GM21717 (cell line): ENCODE data around the gene LINGO1.

ENCODE experiments used
- ATAC-seq: cut with Tn5 transposase; IDR thresholded peaks from one replicate; pipeline ENCODE4 v1.9.1; 2021; ENCODE audit warnings: mild to moderate bottlenecking, moderate library complexity; ENCODE audit not compliant: unreplicated experiment

Gene LINGO1

GRCh38 chr15:77633134-77633912 is 611 bp upstream of the LINGO1 start:
- peak; percentile 83 for ATAC-seq

- no peak for ATAC-seq
Measured at GRCh38 chr15:77631745-77632533, 773 bp downstream of the LINGO1 start.

GRCh38 chr15:77630956-77631744 is 1.6 kb downstream of the LINGO1 start:
- no peak for ATAC-seq

- no peak for ATAC-seq
Measured at GRCh38 chr15:77630056-77630455, 2.7 kb downstream of the LINGO1 start.

- ATAC-seq: no peak
Measured at GRCh38 chr15:77629070-77630030, 3.4 kb downstream of the LINGO1 start.

GRCh38 chr15:77628010-77628409 is 4.7 kb downstream of the LINGO1 start:
- no peak for ATAC-seq

- ATAC-seq: no peak
Measured at GRCh38 chr15:77627581-77627980, 5.1 kb downstream of the LINGO1 start.

- no peak for ATAC-seq
Measured at GRCh38 chr15:77627067-77627466, 5.6 kb downstream of the LINGO1 start.

GRCh38 chr15:77626002-77626401 is 6.7 kb downstream of the LINGO1 start:
- ATAC-seq: no peak

- ATAC-seq: no peak
Measured at GRCh38 chr15:77625376-77625775, 7.3 kb downstream of the LINGO1 start.

- no peak for ATAC-seq
Measured at GRCh38 chr15:77624868-77625267, 7.8 kb downstream of the LINGO1 start.

- no peak for ATAC-seq
Measured at GRCh38 chr15:77623755-77624524, 8.8 kb downstream of the LINGO1 start.

GRCh38 chr15:77622934-77623754 is 9.6 kb downstream of the LINGO1 start:
- no peak for ATAC-seq

- ATAC-seq: no peak
Measured at GRCh38 chr15:77622209-77622933, 10.3 kb downstream of the LINGO1 start.

- no peak for ATAC-seq
Measured at GRCh38 chr15:77621847-77622208, 10.9 kb downstream of the LINGO1 start.

- ATAC-seq: no peak
Measured at GRCh38 chr15:77620960-77621647, 11.6 kb downstream of the LINGO1 start.

GRCh38 chr15:77620297-77620696 is 12.4 kb downstream of the LINGO1 start:
- ATAC-seq: no peak
